HepG2 (cell line): Measurements from ENCODE around the gene LLGL2.

ENCODE experiments used
- BCL3 ChIP-seq: sonication (generic); formaldehyde crosslinking; IDR thresholded peaks from 2 replicates; pipeline ENCODE4 v1.5.1; 2020; ENCODE audit warnings: mild to moderate bottlenecking, missing genetic modification reagents, moderate library complexity
- CEBPB ChIP-seq: IDR thresholded peaks from 2 replicates; pipeline ENCODE4 v1.6.1; 2011; ENCODE audit warnings: low read depth, low read length, improper control_type of control experiment, borderline replicate concordance
- HNRNPLL ChIP-seq: fragments of 200-400 bp; formaldehyde crosslinking; IDR thresholded peaks from 2 replicates; pipeline ENCODE4 v1.6.1; 2017; ENCODE audit warnings: mild to moderate bottlenecking, low read depth, low read length; ENCODE audit not compliant: poor library complexity, severe bottlenecking
- MAFK ChIP-seq, 2 experiments: IDR thresholded peaks in 1 of 2; conservative IDR thresholded peaks in 1 of 2; 2 replicates each; pipeline ENCODE4 v1.6.1; 2011; ENCODE audit warnings: improper control_type of control experiment in 2 of 2, low read length in 2 of 2
- MLX ChIP-seq: IDR thresholded peaks from 2 replicates; pipeline ENCODE4 v1.6.1; 2016
- ZNF274 ChIP-seq: sonication (generic); formaldehyde crosslinking; IDR thresholded peaks from 2 replicates; pipeline ENCODE4 v1.5.1; 2020; ENCODE audit warnings: mild to moderate bottlenecking, missing genetic modification reagents
- ZNF549 ChIP-seq: sonication (generic); formaldehyde crosslinking; IDR thresholded peaks from 2 replicates; pipeline ENCODE4 v1.5.0; 2020; ENCODE audit warnings: missing genetic modification reagents
- ZNF672 ChIP-seq: sonication (generic); formaldehyde crosslinking; IDR thresholded peaks from 2 replicates; pipeline ENCODE4 v1.8.1; 2022; ENCODE audit warnings: missing genetic modification reagents
- TF ChIP-seq, protein P1 (sequence below): sonication (generic); formaldehyde crosslinking; IDR thresholded peaks from 2 replicates; pipeline ENCODE4 v1.5.0; 2020; ENCODE audit warnings: mild to moderate bottlenecking, missing genetic modification reagents, moderate library complexity

DNA sequence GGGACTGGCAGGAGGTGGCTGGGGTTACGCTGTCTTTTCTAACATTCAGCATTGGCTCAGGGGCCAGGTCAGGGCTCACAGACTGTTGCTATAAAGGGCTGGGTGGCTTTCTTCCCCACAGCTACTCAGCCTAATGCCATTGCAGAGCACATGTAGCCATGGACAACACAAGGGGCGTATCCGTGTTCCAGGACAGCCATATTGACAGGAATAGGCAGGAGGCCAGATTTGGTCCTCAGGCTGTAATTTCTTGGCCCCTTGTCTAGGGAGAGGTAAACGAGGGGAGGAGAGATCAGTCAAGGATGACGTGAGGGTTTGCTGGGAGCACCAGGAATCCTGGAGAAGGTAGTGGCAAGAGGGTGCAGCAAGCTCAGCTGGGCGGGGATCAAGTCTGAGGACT lies 40.9 kb downstream of the LLGL2 start:
- TF ChIP-seq, protein P1, sequence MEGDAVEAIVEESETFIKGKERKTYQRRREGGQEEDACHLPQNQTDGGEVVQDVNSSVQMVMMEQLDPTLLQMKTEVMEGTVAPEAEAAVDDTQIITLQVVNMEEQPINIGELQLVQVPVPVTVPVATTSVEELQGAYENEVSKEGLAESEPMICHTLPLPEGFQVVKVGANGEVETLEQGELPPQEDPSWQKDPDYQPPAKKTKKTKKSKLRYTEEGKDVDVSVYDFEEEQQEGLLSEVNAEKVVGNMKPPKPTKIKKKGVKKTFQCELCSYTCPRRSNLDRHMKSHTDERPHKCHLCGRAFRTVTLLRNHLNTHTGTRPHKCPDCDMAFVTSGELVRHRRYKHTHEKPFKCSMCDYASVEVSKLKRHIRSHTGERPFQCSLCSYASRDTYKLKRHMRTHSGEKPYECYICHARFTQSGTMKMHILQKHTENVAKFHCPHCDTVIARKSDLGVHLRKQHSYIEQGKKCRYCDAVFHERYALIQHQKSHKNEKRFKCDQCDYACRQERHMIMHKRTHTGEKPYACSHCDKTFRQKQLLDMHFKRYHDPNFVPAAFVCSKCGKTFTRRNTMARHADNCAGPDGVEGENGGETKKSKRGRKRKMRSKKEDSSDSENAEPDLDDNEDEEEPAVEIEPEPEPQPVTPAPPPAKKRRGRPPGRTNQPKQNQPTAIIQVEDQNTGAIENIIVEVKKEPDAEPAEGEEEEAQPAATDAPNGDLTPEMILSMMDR, result no peak
- TF ChIP-seq CEBPB (no peak), HNRNPLL (no peak), ZNF274 (CRISPR knock-in tag) (no peak), BCL3 (CRISPR knock-in tag) (no peak), ZNF672 (no peak), ZNF549 (CRISPR knock-in tag) (no peak), MLX (CRISPR knock-in tag) (no peak), MAFK (conservative IDR thresholded peaks at IDR 0.05 in 1 of 2, IDR thresholded peaks at IDR 0.05 in 1 of 2; ENCODE audit: low read length in 2 of 2) (no peak)
